Effector memory CD4-positive, alpha-beta T cell (primary cell): ENCODE measurements around the gene RELL2.
A peak's percentile ranks its signal among the peaks of the same experiment; 100 is the strongest.
"Not testable (repeated sequence)": the region's sequence is repeated elsewhere in the genome, so short reads cannot be mapped to it uniquely, and the experiment has no call there.

ENCODE experiments used
- DNase-seq, 3 donors: peaks; one replicate each; pipeline ENCODE4 v3.0.0-alpha.2; 2020
- H3K27ac ChIP-seq: 2 replicates; pipeline ENCODE4 v1.7.0; 2013; ENCODE audit warnings: mild to moderate bottlenecking, low read length, moderate library complexity; ENCODE audit not compliant: insufficient read depth, poor library complexity, severe bottlenecking
- H3K27me3 ChIP-seq: replicated peaks from 2 replicates; pipeline ENCODE4 v1.7.0; 2013; ENCODE audit warnings: mild to moderate bottlenecking, low read length; ENCODE audit not compliant: insufficient read depth, control insufficient read depth, poor library complexity, severe bottlenecking
- H3K36me3 ChIP-seq: 2 replicates; pipeline ENCODE4 v1.7.0; 2013; ENCODE audit warnings: mild to moderate bottlenecking, low read length, moderate library complexity; ENCODE audit not compliant: control insufficient read depth, insufficient read depth
- H3K4me1 ChIP-seq: 2 replicates; pipeline ENCODE4 v1.7.0; 2013; ENCODE audit warnings: low read length, mild to moderate bottlenecking; ENCODE audit not compliant: control insufficient read depth, insufficient read depth, poor library complexity, severe bottlenecking
- H3K4me3 ChIP-seq: 2 replicates; pipeline ENCODE4 v1.7.0; 2013; ENCODE audit warnings: low read length, low read depth, mild to moderate bottlenecking; ENCODE audit not compliant: insufficient read depth, poor library complexity, severe bottlenecking
- H3K9me3 ChIP-seq: 2 replicates; pipeline ENCODE4 v1.7.0; 2013; ENCODE audit warnings: mild to moderate bottlenecking, low read length, moderate library complexity; ENCODE audit not compliant: control insufficient read depth

The RELL2 gene

DNA sequence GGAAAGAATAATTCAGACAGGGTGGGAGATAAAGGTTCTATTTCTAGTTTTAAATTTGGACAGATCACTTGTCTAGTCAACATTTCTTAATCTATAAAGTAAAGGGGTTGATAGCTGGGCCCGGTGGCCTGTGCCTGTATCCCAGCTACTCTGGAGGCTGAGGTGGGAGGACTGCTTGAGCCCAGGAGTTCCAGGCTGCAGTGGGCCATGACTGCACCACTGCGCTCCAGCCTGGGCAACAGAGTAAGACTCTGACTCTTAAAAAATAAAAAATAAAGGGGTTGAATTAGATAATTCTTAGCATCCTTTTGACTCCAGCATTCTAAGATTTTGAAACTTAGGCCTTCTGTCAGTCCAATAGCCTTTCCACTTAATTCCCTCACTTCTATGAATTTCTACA lies 28.8 kb upstream of the RELL2 start:
- Histone ChIP-seq H3K27me3 (no peaks in the 10 kb centered on the region), H3K9me3 (no peaks in the 10 kb centered on the region), H3K4me1 (peaks cover 69% of the 10 kb centered on the region), H3K36me3 (peaks cover 3% of the 10 kb centered on the region), H3K4me3 (no peak overlapping the region), H3K27ac (peak overlapping the region; percentile 72)
- no peak for DNase-seq

- peaks cover 3% of the 10 kb centered on the region for H3K36me3 ChIP-seq
- H3K27ac ChIP-seq: peak overlapping the region; percentile 72
- no peak overlapping the region for H3K4me3 ChIP-seq
- no peak for DNase-seq
- no peaks in the 10 kb centered on the region for H3K27me3 ChIP-seq
- H3K4me1 ChIP-seq: peaks cover 69% of the 10 kb centered on the region
- H3K9me3 ChIP-seq: no peaks in the 10 kb centered on the region
Observed at GRCh38 chr5:141608557-141608956, 28.2 kb upstream of the RELL2 start.

DNA sequence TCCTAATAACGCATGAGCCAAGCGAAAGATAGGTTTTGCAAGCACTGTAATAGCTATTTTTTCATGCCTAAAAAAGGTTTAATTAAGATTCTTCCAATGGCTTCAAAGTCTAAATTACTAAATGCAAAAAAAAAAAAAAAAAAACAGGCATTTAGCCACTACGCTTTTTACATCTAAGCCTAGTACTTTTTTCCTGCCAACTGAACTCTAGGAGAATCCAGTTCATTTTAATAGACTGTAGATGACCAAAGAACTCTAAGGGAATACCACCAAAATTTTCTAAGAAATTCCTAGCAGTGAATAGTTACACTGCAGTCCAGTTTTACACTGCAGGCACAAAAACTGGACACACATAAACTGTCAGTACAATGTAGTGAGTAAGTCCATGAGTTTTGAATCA lies 27.8 kb upstream of the RELL2 start:
- Histone ChIP-seq H3K36me3 (peaks cover 3% of the 10 kb centered on the region), H3K4me1 (peaks cover 69% of the 10 kb centered on the region), H3K4me3 (no peak overlapping the region), H3K9me3 (no peaks in the 10 kb centered on the region), H3K27ac (peak overlapping the region; percentile 72), H3K27me3 (no peaks in the 10 kb centered on the region)
- DNase-seq: no peak

DNA sequence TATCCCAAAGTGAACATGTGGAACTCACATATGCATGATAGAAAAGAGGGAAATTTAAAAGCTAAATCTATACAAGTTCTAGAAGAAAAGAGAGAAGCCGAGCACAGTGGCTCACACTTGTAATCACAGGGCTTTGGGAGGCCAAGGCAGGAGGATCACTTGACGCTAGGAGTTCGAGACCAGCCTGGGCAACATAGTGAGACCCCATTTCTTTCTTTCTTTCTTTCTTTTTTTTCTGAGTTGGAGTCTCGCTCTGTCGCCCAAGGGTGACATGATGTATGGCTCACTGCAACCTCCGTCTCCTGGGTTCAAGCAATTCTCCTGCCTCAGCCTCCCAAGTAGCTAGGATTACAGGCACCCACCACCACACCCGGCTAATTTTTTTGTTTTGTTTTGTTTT lies 26.9 kb upstream of the RELL2 start:
- H3K27me3 ChIP-seq, DNase-seq, H3K4me3 ChIP-seq, H3K9me3 ChIP-seq, H3K36me3 ChIP-seq, H3K27ac ChIP-seq: not testable (repeated sequence)
- H3K4me1 ChIP-seq: peaks cover 72% of the 10 kb centered on the region

- Histone ChIP-seq H3K9me3 (no peaks in the 10 kb centered on the region), H3K4me3 (no peak overlapping the region), H3K36me3 (peaks cover 3% of the 10 kb centered on the region), H3K27ac (no peak overlapping the region), H3K27me3 (no peaks in the 10 kb centered on the region), H3K4me1 (peaks cover 69% of the 10 kb centered on the region)
- DNase-seq: no peak
Observed at GRCh38 chr5:141611289-141611688, 25.5 kb upstream of the RELL2 start.

DNA sequence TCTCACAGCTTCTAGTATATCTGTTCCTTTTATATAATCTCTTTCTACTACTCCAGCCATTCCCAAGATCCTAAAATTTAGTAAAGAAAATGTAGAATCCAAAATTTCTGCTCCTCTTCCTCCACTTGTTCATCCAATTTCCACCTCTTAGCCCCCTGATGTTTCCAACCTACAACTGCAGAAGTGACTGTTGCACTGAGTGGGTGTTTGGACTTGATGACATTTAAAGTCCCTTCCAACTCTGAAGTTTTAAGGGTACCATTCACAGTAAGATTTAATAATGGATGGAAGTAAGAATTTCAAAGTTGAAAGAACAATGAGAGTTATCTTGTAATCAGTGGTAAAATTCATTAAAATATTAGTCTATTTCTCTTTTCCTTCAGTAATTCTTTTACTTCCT lies 23.5 kb upstream of the RELL2 start:
- H3K27ac ChIP-seq: no peak overlapping the region

GRCh38 chr5:141615991-141616720 lies 20.6 kb upstream of the RELL2 start:
- peak overlapping the region; percentile 90 for H3K27ac ChIP-seq
- H3K4me3 ChIP-seq: peak overlapping the region; percentile 95
- no peaks in the 10 kb centered on the region for H3K9me3 ChIP-seq
- peaks cover 6% of the 10 kb centered on the region for H3K36me3 ChIP-seq
- H3K27me3 ChIP-seq: no peaks in the 10 kb centered on the region
- H3K4me1 ChIP-seq: peaks cover 36% of the 10 kb centered on the region
- DNase-seq: no peak

More for the DNA sequence above, 23.5 kb upstream of the RELL2 start:
- no peak for DNase-seq
- H3K27me3 ChIP-seq: no peaks in the 10 kb centered on the region
- no peaks in the 10 kb centered on the region for H3K9me3 ChIP-seq
- H3K36me3 ChIP-seq: peaks cover 3% of the 10 kb centered on the region
- H3K4me3 ChIP-seq: no peak overlapping the region
- peaks cover 51% of the 10 kb centered on the region for H3K4me1 ChIP-seq

DNA sequence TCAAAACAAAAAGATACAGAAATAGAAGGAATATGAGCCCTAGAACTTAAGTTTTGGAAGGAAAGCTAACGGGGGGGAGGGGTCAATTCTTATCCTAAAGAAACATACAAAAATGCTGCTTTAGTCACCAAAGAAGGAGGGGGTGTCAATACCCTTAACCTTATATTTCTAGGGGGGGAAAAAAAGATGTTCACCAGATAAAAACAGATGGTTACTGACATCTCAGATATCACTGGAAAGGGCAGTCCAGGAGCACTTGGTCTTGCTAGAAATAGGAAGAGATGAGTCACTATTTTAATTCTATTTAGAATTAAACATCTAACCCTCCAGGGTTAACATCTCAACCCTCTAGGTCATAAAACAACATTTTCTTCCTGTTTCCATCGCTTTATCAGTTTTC lies 19.7 kb upstream of the RELL2 start:
- no peaks in the 10 kb centered on the region for H3K27me3 ChIP-seq
- H3K9me3 ChIP-seq: no peaks in the 10 kb centered on the region
- peak overlapping the region; percentile 95 for H3K4me3 ChIP-seq
- no peak for DNase-seq
- H3K27ac ChIP-seq: peak overlapping the region; percentile 90
- H3K36me3 ChIP-seq: peaks cover 13% of the 10 kb centered on the region
- H3K4me1 ChIP-seq: peaks cover 32% of the 10 kb centered on the region

- Histone ChIP-seq H3K36me3 (peaks cover 13% of the 10 kb centered on the region), H3K4me1 (peaks cover 28% of the 10 kb centered on the region), H3K27me3 (no peaks in the 10 kb centered on the region), H3K9me3 (no peaks in the 10 kb centered on the region), H3K27ac (peak overlapping the region; percentile 90), H3K4me3 (peak overlapping the region; percentile 95)
- no peak for DNase-seq
Observed at GRCh38 chr5:141617682-141618029, 19.1 kb upstream of the RELL2 start.

DNA sequence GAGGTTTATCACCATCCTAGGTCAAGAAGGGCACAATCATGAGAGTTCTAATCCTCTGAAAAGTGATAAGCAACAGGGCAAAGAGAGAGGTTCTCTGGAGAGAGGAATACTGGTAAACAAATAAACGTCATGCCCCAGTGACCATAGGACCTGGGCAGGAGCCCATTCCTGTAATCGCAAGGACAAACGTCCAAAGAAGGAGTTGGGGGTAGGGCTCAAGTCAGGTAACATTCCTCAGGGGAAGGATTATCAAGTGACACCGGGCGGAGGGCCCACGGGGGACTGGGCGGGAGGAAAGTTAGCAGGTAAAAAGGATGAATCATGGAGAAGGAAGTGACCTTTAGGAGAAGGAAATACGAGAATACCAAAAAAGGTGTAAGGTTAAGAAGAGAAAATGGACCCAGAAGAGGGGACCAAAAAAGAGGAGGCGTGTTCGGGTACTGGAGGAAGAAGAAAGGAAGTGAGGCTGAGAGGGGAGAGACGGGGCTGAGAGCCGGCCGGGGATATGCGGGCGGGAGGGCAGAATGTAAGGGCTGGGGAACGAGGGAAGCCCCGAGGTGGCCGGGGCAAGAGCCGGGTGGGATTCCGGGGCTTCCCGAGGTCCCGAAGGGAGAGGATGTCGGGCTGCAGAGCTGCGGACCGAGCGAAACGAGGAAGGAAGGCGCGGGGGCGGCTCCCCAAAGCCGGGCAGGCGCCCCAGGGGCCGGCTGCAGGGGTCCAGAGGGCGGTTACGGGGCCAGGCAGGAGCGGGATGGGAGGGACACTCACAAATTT lies 18.6 kb upstream of the RELL2 start:
- peaks cover 13% of the 10 kb centered on the region for H3K36me3 ChIP-seq

More for the DNA sequence above, 18.6 kb upstream of the RELL2 start:
- Histone ChIP-seq H3K4me1 (peaks cover 24% of the 10 kb centered on the region), H3K9me3 (no peaks in the 10 kb centered on the region), H3K4me3 (peak overlapping the region; percentile 95), H3K27me3 (no peaks in the 10 kb centered on the region), H3K27ac (peak overlapping the region; percentile 90)
- DNase-seq: peak; percentile 30 to 42 (median 37)
